CD4-positive, alpha-beta T cell treated with Interleukin-6 for 4 hours (primary cell): ENCODE data around the gene HDAC7.

Experiments used
- DNase-seq: peaks from one replicate; pipeline ENCODE4 v3.0.0-alpha.2; 2020; ENCODE audit warnings: mixed read lengths

The HDAC7 gene

GRCh38 chr12:47757840-47758583 lies 61.7 kb downstream of the HDAC7 start:
- no peak for DNase-seq

GRCh38 chr12:47757364-47757839 lies 62.3 kb downstream of the HDAC7 start:
- no peak for DNase-seq

GRCh38 chr12:47755655-47756562 lies 63.8 kb downstream of the HDAC7 start:
- no peak for DNase-seq

GRCh38 chr12:47754881-47755280 lies 64.8 kb downstream of the HDAC7 start:
- no peak for DNase-seq

GRCh38 chr12:47754126-47754525 lies 65.6 kb downstream of the HDAC7 start:
- DNase-seq, result no peak

- no peak for DNase-seq
Measured at GRCh38 chr12:47753021-47754001, 66.4 kb downstream of the HDAC7 start.

GRCh38 chr12:47752552-47752951 lies 67.2 kb downstream of the HDAC7 start:
- DNase-seq, result no peak

GRCh38 chr12:47752121-47752520 lies 67.6 kb downstream of the HDAC7 start:
- DNase-seq, result no peak

- DNase-seq, result no peak
Measured at GRCh38 chr12:47751561-47751960, 68.1 kb downstream of the HDAC7 start.

- no peak for DNase-seq
Measured at GRCh38 chr12:47750916-47751470, 68.7 kb downstream of the HDAC7 start.

- no peak for DNase-seq
Measured at GRCh38 chr12:47750229-47750798, 69.4 kb downstream of the HDAC7 start.

GRCh38 chr12:47748899-47749298 lies 70.8 kb downstream of the HDAC7 start:
- DNase-seq, result no peak

GRCh38 chr12:47748507-47748828 lies 71.2 kb downstream of the HDAC7 start:
- no peak for DNase-seq

- DNase-seq, result no peak
Measured at GRCh38 chr12:47747596-47748506, 71.9 kb downstream of the HDAC7 start.

- no peak for DNase-seq
Measured at GRCh38 chr12:47747126-47747525, 72.6 kb downstream of the HDAC7 start.

GRCh38 chr12:47746523-47746922 lies 73.2 kb downstream of the HDAC7 start:
- DNase-seq, result no peak

- DNase-seq, result no peak
Measured at GRCh38 chr12:47746073-47746472, 73.6 kb downstream of the HDAC7 start.

- DNase-seq, result no peak
Measured at GRCh38 chr12:47745485-47746041, 74.1 kb downstream of the HDAC7 start.

- DNase-seq, result no peak
Measured at GRCh38 chr12:47744778-47745436, 74.8 kb downstream of the HDAC7 start.
